GM12878 (cell line): ENCODE results near the gene ZNF689. TPM values are rescaled to one million over a fixed set of nuclear protein-coding genes. Genes with fewer than 3 reads are reported as not detected.

Experiments used
- ATAC-seq: fragments of 200-7000 bp; cut with Tn5 transposase; 3 replicates; pipeline ENCODE4 v1.9.1; 2020; ENCODE audit warnings: mild to moderate bottlenecking, moderate library complexity
- BruUV-seq: library from RNA; stranded (reverse); fragments of 400-500 nt; replicated peaks from 2 replicates; lab custom pipeline; 2021; lab: Mats Ljungman, UMichigan
- CTCF ChIA-PET: fragments of 300-600 bp; sonication (Branson Sonifier 250); formaldehyde crosslinking; extraction: SDS; loops from one replicate; lab custom pipeline; 2021; ENCODE audit warnings: inconsistent platforms; lab: Yijun Ruan, JAX
- POLR2A ChIA-PET: fragments of 350-600 bp; formaldehyde crosslinking; extraction: SDS; loops from one replicate; lab custom pipeline; 2021; ENCODE audit warnings: inconsistent platforms; lab: Charles Lee
- RAD21 ChIA-PET: fragments of 300-600 bp; sonication (Branson Sonifier 250); formaldehyde crosslinking; loops from one replicate; lab custom pipeline; 2023; ENCODE audit warnings: antibody characterized with exemption; ENCODE audit not compliant: unreplicated experiment; lab: Charles Lee
- SMC1A ChIA-PET: fragments of 300-600 bp; sonication (Branson Sonifier 250); formaldehyde crosslinking; loops from one replicate; lab custom pipeline; 2023; ENCODE audit not compliant: unreplicated experiment, uncharacterized antibody; lab: Charles Lee
- DNase-seq: peaks from one replicate; pipeline ENCODE4 v3.0.0-alpha.2; 2011; ENCODE audit warnings: low read depth, low spot score
- FAIRE-seq: peaks from 3 replicates; lab custom pipeline; 2011; peaks lifted over from hg19 to GRCh38; lab: Jason Lieb, UNC
- H2AFZ ChIP-seq: 2 replicates; pipeline ENCODE4 v1.6.0; 2011; ENCODE audit warnings: low read depth, low read length, control low read depth; ENCODE audit not compliant: control insufficient read depth
- H3K27ac ChIP-seq: 2 replicates; pipeline ENCODE4 v1.5.1; 2011; ENCODE audit warnings: control low read depth; ENCODE audit not compliant: control insufficient read depth, insufficient read depth
- H3K27me3 ChIP-seq, 2 experiments: replicated peaks in 1 of 2; 2 replicates each; pipeline versions ENCODE4 v1.6.0 to v1.6.1; 2011; ENCODE audit warnings: low read length in 1 of 2; ENCODE audit not compliant: control insufficient read depth in 2 of 2, insufficient read depth in 2 of 2
- H3K36me3 ChIP-seq, 2 experiments: 2 replicates each; pipeline ENCODE4 v1.5.1; 2011; ENCODE audit warnings: low read length in 1 of 2; ENCODE audit not compliant: control insufficient read depth in 2 of 2, insufficient read depth in 2 of 2
- H3K4me1 ChIP-seq: 2 replicates; pipeline ENCODE4 v1.6.1; 2011; ENCODE audit warnings: mild to moderate bottlenecking, low read length, moderate library complexity, mixed read lengths; ENCODE audit not compliant: control insufficient read depth, insufficient read depth
- H3K4me2 ChIP-seq: 2 replicates; pipeline ENCODE4 v1.6.0; 2011; ENCODE audit warnings: control low read depth; ENCODE audit not compliant: control insufficient read depth, insufficient read depth
- H3K4me3 ChIP-seq: fragments of 200-600 bp; sonication (generic); 2 replicates; pipeline ENCODE4 v1.5.1; 2016
- H3K79me2 ChIP-seq: 2 replicates; pipeline ENCODE4 v1.6.0; 2011; ENCODE audit warnings: low read length; ENCODE audit not compliant: control insufficient read depth, insufficient read depth
- H3K9ac ChIP-seq: 2 replicates; pipeline ENCODE4 v1.8.0; 2011; ENCODE audit warnings: low read length, control low read depth, mixed read lengths; ENCODE audit not compliant: control insufficient read depth, insufficient read depth
- H3K9me3 ChIP-seq: replicated peaks from 3 replicates; pipeline ENCODE4 v1.5.1; 2011; ENCODE audit warnings: mild to moderate bottlenecking, low read length; ENCODE audit not compliant: control insufficient read depth, insufficient read depth
- H4K20me1 ChIP-seq: 2 replicates; pipeline ENCODE4 v1.6.0; 2011; ENCODE audit not compliant: control insufficient read depth, insufficient read depth
- ATF2 ChIP-seq: IDR thresholded peaks from 2 replicates; pipeline ENCODE4 v1.6.1; 2012; ENCODE audit warnings: low read length, inconsistent platforms
- CEBPZ ChIP-seq: fragments of 150-350 bp; IDR thresholded peaks from 2 replicates; pipeline ENCODE4 v1.6.1; 2016; ENCODE audit warnings: low read depth, low read length
- EP300 ChIP-seq, 2 experiments: fragments of 150-350 bp in 1 of 2; IDR thresholded peaks; 2 replicates each; pipeline ENCODE4 v1.6.1; 2011 to 2012; ENCODE audit warnings: low read depth in 2 of 2, low read length in 2 of 2, borderline replicate concordance in 1 of 2, improper control_type of control experiment in 1 of 2, inconsistent platforms in 1 of 2; ENCODE audit not compliant: control insufficient read depth in 1 of 2
- EZH2 ChIP-seq: IDR thresholded peaks from 2 replicates; pipeline ENCODE4 v1.6.1; 2012; ENCODE audit warnings: low read depth, mild to moderate bottlenecking, control low read depth, inconsistent platforms, low read length, borderline replicate concordance; ENCODE audit not compliant: control insufficient read depth
- IKZF1 ChIP-seq: fragments of 450-650 bp; conservative IDR thresholded peaks from 2 replicates; pipeline ENCODE4 v1.6.1; 2017; ENCODE audit warnings: antibody characterized with exemption, mild to moderate bottlenecking
- IRF5 ChIP-seq: fragments of 450-650 bp; IDR thresholded peaks from 2 replicates; pipeline ENCODE4 v1.6.1; 2017; ENCODE audit warnings: borderline replicate concordance
- JUNB ChIP-seq: IDR thresholded peaks from 2 replicates; pipeline ENCODE4 v1.6.1; 2016; ENCODE audit warnings: antibody characterized with exemption, mild to moderate bottlenecking
- KLF5 ChIP-seq: fragments of 450-650 bp; IDR thresholded peaks from 2 replicates; pipeline ENCODE4 v1.6.1; 2014; ENCODE audit warnings: mild to moderate bottlenecking; ENCODE audit not compliant: partially characterized antibody
- PBX3 ChIP-seq: IDR thresholded peaks from 2 replicates; pipeline ENCODE4 v1.6.1; 2011; ENCODE audit warnings: mild to moderate bottlenecking, low read depth, low read length, moderate library complexity; ENCODE audit not compliant: insufficient replicate concordance
- SRF ChIP-seq, 2 experiments: IDR thresholded peaks; 2 replicates each; pipeline ENCODE4 v1.6.1; 2011; ENCODE audit warnings: low read depth in 2 of 2, low read length in 2 of 2, mild to moderate bottlenecking in 1 of 2, moderate library complexity in 1 of 2
- STAT1 ChIP-seq: fragments of 450-650 bp; conservative IDR thresholded peaks from 2 replicates; pipeline ENCODE4 v1.6.1; 2014; ENCODE audit warnings: antibody characterized with exemption, mild to moderate bottlenecking
- WGBS: methylation state at CpG from one replicate; pipeline ENCODE4 v1.1.6; 2016; ENCODE audit warnings: low lambda C conversion rate; ENCODE audit not compliant: insufficient replicate concordance, insufficient coverage; ENCODE audit errors: missing lambda C conversion rate; 5-methylcytosine and 5-hydroxymethylcytosine counted together
- in situ Hi-C: fragments of 300-500 bp; cut with MboI; formaldehyde crosslinking; loops from 9 replicates; pipeline ENCODE4 v1.14.3; 2018; ENCODE audit warnings: mixed read lengths
- intact Hi-C: fragments of 100-400 bp; cut with micrococcal nuclease; formaldehyde crosslinking; loops from one replicate; pipeline ENCODE4 v1.14.2; 2022; ENCODE audit not compliant: unreplicated experiment
- polyA plus RNA-seq, 11 experiments: library from polyadenylated mRNA; depleted of rRNA in 4 of 11; unstranded in 6 of 11; stranded (reverse) in 5 of 11; fragments of >200 nt; fragmentation: Nextera tagmentation in 4 of 11; fragmentation: Illumina TruSeq in 1 of 11; extraction: Ambion mirVana in 4 of 11; extraction: Trizol in 1 of 11; gene quantifications; 1 replicate in 1 of 11; 2 replicates in 10 of 11; pipeline versions ENCODE4 v1.2.1 to v1.2.3, GENCODE V29; 2011 to 2016; ENCODE audit warnings: inconsistent platforms in 2 of 11, missing spikeins in 2 of 11, low read depth in 1 of 11
- total RNA-seq, 4 experiments: library from RNA; depleted of rRNA in 3 of 4; stranded (reverse); fragments of >200 nt in 3 of 4; fragmentation: Illumina TruSeq in 1 of 4; extraction: Trizol in 1 of 4; gene quantifications; 2 replicates each; pipeline versions ENCODE4 v1.2.1 to v1.2.3, GENCODE V29; 2013 to 2021

The ZNF689 gene
- total and polyA plus RNA-seq, 10 of the 15 experiments (the other 5 are each of a cell fraction or from before 2014, with no cell fraction given), result 4.7 to 13.2 (median 8.5) TPM

- BruUV-seq, result no TSS peak
- in situ Hi-C loops, result no loop called here
- Histone ChIP-seq H3K9ac (no peak overlapping the region), H3K27ac (no peak overlapping the region), H3K9me3 (no peaks in the 10 kb centered on the region), H3K4me2 (no peak overlapping the region), H4K20me1 (no peaks in the 10 kb centered on the region), H3K79me2 (peaks cover 3% of the 10 kb centered on the region), H3K4me3 (no peak overlapping the region), H3K4me1 (peaks cover 4% of the 10 kb centered on the region), H3K36me3 (peaks cover 11 to 14% of the 10 kb centered on the region in 2 experiments; a peak in 3 of 4 replicates), H2AFZ (no peak overlapping the region), H3K27me3 (no peaks in the 10 kb centered on the region)
- no peak for TF ChIP-seq CEBPZ
- TF ChIP-seq EZH2, result no peak
- TF ChIP-seq IKZF1, result no peak
- no peak for TF ChIP-seq KLF5
- no peak for TF ChIP-seq STAT1
- TF ChIP-seq IRF5, result no peak
- no peak for TF ChIP-seq SRF (IDR thresholded peaks at IDR 0.05; ENCODE audit: low read depth in 2 of 2, low read length in 2 of 2)
- TF ChIP-seq PBX3, result no peak
- TF ChIP-seq EP300 (IDR thresholded peaks at IDR 0.05; ENCODE audit: borderline replicate concordance in 1 of 2, control insufficient read depth in 1 of 2, low read depth in 2 of 2, low read length in 2 of 2), result no peak
- TF ChIP-seq JUNB, result no peak
- TF ChIP-seq ATF2, result no peak
- ChIA-PET SMC1A (no interaction called here), CTCF (interaction anchor here (0.8 to 2.3 kb wide), 3 partner anchors 12 to 89 kb away, joined by 3 to 9 read pairs (median 3); no protein-coding TSS in a partner anchor), POLR2A (interaction anchor here (0.6 kb wide), 1 partner anchor 306 kb away, joined by 3 read pairs; no protein-coding TSS in a partner anchor), RAD21 (no interaction called here)
- no peak for FAIRE-seq
- intact Hi-C loops, result no loop called here
- ATAC-seq, result no peak
- no peak for DNase-seq
- WGBS, result 86% methylated on average over 7 of the region's 7 CpGs
Measured at GRCh38 chr16:30603945-30604315, 6.3 kb downstream of the ZNF689 start.
